Measurements from ENCODE around the gene HECA. TPM values are rescaled to one million over a fixed set of nuclear protein-coding genes. Genes with fewer than 3 reads are reported as not detected.
A peak's percentile ranks its signal among the peaks of the same experiment; 100 is the strongest.

HECA gene
- total RNA-seq, 2 donors from 2014 or later: 5.6 to 6.0 TPM

DNA sequence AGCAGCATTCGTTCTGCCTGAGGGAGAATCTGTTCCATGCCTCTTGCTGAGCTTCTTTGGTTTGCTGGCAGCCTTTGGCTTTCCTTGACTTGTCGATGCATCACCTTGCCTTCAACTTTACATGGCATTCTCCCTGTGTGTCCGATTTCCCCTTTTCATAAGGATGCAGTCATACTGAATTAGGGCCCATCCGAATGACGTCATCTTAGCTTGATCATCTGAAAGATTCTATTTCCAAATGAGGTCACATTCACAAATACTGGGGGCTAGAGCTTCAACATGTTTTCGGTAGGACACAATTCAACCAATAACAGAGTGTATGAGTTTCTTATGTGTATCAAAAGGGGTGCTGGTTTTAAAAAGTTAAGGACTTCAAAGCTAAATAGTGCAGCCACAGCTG lies 27.8 kb upstream of the HECA start:
- Mint-ChIP-seq H3K27ac (no peak overlapping the region), H3K27me3 (ENCODE audit: insufficient read depth) (no peaks in the 10 kb centered on the region), H3K36me3 (ENCODE audit: low read depth) (no peaks in the 10 kb centered on the region), H3K4me1 (peaks cover 2% of the 10 kb centered on the region), H3K9me3 (no peaks in the 10 kb centered on the region), H3K4me3 (no peak overlapping the region)
- no peak overlapping the region for H3K4me3 ChIP-seq (ENCODE audit: low read length)
- no peak overlapping the region for H3K27ac ChIP-seq (ENCODE audit: low read depth, low read length)
- H3K4me1 ChIP-seq (ENCODE audit: control insufficient read depth, insufficient read depth, low read length): no peaks in the 10 kb centered on the region
- H3K27me3 ChIP-seq (ENCODE audit: control insufficient read depth, insufficient read depth, low read length, poor library complexity, severe bottlenecking): no peaks in the 10 kb centered on the region
- no peak overlapping the region for H3K9ac ChIP-seq (ENCODE audit: extremely low read depth, low read length, poor library complexity, severe bottlenecking)
- H3K9me3 ChIP-seq (ENCODE audit: control insufficient read depth, low read length): no peaks in the 10 kb centered on the region
- no peak for DNase-seq
- TF ChIP-seq, protein P1, sequence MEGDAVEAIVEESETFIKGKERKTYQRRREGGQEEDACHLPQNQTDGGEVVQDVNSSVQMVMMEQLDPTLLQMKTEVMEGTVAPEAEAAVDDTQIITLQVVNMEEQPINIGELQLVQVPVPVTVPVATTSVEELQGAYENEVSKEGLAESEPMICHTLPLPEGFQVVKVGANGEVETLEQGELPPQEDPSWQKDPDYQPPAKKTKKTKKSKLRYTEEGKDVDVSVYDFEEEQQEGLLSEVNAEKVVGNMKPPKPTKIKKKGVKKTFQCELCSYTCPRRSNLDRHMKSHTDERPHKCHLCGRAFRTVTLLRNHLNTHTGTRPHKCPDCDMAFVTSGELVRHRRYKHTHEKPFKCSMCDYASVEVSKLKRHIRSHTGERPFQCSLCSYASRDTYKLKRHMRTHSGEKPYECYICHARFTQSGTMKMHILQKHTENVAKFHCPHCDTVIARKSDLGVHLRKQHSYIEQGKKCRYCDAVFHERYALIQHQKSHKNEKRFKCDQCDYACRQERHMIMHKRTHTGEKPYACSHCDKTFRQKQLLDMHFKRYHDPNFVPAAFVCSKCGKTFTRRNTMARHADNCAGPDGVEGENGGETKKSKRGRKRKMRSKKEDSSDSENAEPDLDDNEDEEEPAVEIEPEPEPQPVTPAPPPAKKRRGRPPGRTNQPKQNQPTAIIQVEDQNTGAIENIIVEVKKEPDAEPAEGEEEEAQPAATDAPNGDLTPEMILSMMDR (conservative IDR thresholded peaks at IDR 0.05): no peak
- WGBS, 2 experiments (ENCODE audit: insufficient coverage in 1 of 2, insufficient read length in 1 of 2): 95 to 100% methylated on average over 5 to 6 of the region's 6 CpGs
- H3K36me3 ChIP-seq (ENCODE audit: control insufficient read depth, insufficient read depth, low read length): no peaks in the 10 kb centered on the region

DNA sequence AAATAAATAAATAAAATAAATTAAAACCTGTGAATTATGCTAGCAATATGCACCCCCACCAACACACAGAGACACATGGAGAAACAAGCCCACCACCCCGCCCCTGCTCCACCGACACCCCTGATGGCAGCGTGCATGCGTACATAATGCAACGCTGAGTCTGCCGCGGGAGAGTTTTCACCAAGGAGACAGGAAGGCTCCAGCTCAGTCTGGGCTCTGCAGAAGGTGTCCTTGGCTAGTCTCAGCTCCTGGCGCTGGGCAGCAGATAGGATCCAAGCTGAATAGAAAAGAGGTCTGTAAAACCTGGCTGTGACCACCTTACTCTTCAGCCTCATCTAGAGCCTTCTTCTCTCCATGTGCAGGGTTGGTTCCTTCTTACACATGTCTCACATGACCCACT lies 26.5 kb upstream of the HECA start:
- no peak overlapping the region for H3K4me3 ChIP-seq (ENCODE audit: low read length)
- no peak for DNase-seq
- WGBS, 2 experiments (ENCODE audit: insufficient coverage in 1 of 2, insufficient read length in 1 of 2): 85 to 100% methylated on average over 1 to 8 of the region's 8 CpGs
- H3K9me3 ChIP-seq (ENCODE audit: control insufficient read depth, low read length): no peaks in the 10 kb centered on the region
- no peaks in the 10 kb centered on the region for H3K27me3 ChIP-seq (ENCODE audit: control insufficient read depth, insufficient read depth, low read length, poor library complexity, severe bottlenecking)
- Mint-ChIP-seq H3K9me3 (no peaks in the 10 kb centered on the region), H3K4me3 (no peak overlapping the region), H3K36me3 (ENCODE audit: low read depth) (no peaks in the 10 kb centered on the region), H3K27me3 (ENCODE audit: insufficient read depth) (no peaks in the 10 kb centered on the region), H3K4me1 (peaks cover 5% of the 10 kb centered on the region), H3K27ac (no peak overlapping the region)
- TF ChIP-seq, protein P1 (conservative IDR thresholded peaks at IDR 0.05): no peak
- H3K36me3 ChIP-seq (ENCODE audit: control insufficient read depth, insufficient read depth, low read length): no peaks in the 10 kb centered on the region
- no peaks in the 10 kb centered on the region for H3K4me1 ChIP-seq (ENCODE audit: control insufficient read depth, insufficient read depth, low read length)
- H3K9ac ChIP-seq (ENCODE audit: extremely low read depth, low read length, poor library complexity, severe bottlenecking): no peak overlapping the region
- H3K27ac ChIP-seq (ENCODE audit: low read depth, low read length): no peak overlapping the region

DNA sequence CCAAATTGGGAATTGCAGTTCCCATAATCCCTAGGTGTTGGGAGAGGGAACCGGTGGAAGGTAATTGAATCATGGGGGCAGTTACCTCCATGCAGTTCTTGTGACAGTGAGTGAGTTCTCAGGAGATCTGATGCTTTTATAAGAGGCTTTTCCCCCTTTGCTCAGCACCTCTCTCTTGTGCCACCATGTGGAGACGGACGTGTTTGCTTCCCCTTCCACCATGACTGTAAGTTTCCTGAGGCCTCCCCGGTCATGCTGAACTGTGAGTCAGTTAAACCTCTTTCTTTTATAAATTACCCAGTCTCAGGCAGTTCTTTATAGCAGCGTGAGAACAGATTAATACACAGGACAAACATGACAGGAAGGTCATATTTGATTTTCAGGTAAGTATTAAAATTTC lies 25.3 kb upstream of the HECA start:
- Histone ChIP-seq H3K27ac (ENCODE audit: low read depth, low read length) (no peak overlapping the region), H3K9ac (ENCODE audit: extremely low read depth, low read length, poor library complexity, severe bottlenecking) (no peak overlapping the region), H3K36me3 (ENCODE audit: control insufficient read depth, insufficient read depth, low read length) (no peaks in the 10 kb centered on the region), H3K9me3 (ENCODE audit: control insufficient read depth, low read length) (no peaks in the 10 kb centered on the region), H3K4me1 (ENCODE audit: control insufficient read depth, insufficient read depth, low read length) (no peaks in the 10 kb centered on the region), H3K4me3 (ENCODE audit: low read length) (no peak overlapping the region), H3K27me3 (ENCODE audit: control insufficient read depth, insufficient read depth, low read length, poor library complexity, severe bottlenecking) (no peaks in the 10 kb centered on the region)
- TF ChIP-seq, protein P1 (conservative IDR thresholded peaks at IDR 0.05): peak; percentile 77
- no peaks in the 10 kb centered on the region for H3K36me3 Mint-ChIP-seq (ENCODE audit: low read depth)
- 41 to 45% methylated on average over 4 to 5 of the region's 5 CpGs for WGBS, 2 experiments (ENCODE audit: insufficient coverage in 1 of 2, insufficient read length in 1 of 2)
- peaks cover 5% of the 10 kb centered on the region for H3K4me1 Mint-ChIP-seq
- peak; percentile 81 for DNase-seq
- H3K27ac Mint-ChIP-seq: no peak overlapping the region
- no peaks in the 10 kb centered on the region for H3K27me3 Mint-ChIP-seq (ENCODE audit: insufficient read depth)
- H3K4me3 Mint-ChIP-seq: no peak overlapping the region
- no peaks in the 10 kb centered on the region for H3K9me3 Mint-ChIP-seq
